Muscle layer of duodenum (tissue), 2 donors: Measurements from ENCODE around the gene HHATL.

ENCODE experiments used
- H3K27ac ChIP-seq: one replicate; pipeline ENCODE4 v1.7.0; 2013; ENCODE audit warnings: mild to moderate bottlenecking, low read length
- H3K27me3 ChIP-seq: one replicate; pipeline ENCODE4 v1.7.0; 2013; ENCODE audit warnings: low read depth, mild to moderate bottlenecking, control low read depth, low read length
- H3K36me3 ChIP-seq, 2 donors: one replicate each; pipeline ENCODE4 v1.7.0; 2013; ENCODE audit warnings: low read length in 2 of 2, control low read depth in 1 of 2, mild to moderate bottlenecking in 1 of 2; ENCODE audit not compliant: insufficient read depth in 2 of 2, control insufficient read depth in 1 of 2
- H3K4me1 ChIP-seq, 2 donors: one replicate each; pipeline ENCODE4 v1.7.0; 2013; ENCODE audit warnings: low read length in 2 of 2, mild to moderate bottlenecking in 2 of 2, control low read depth in 1 of 2, moderate library complexity in 1 of 2; ENCODE audit not compliant: insufficient read depth in 2 of 2, control insufficient read depth in 1 of 2
- H3K4me3 ChIP-seq, 2 donors: one replicate each; pipeline ENCODE4 v1.7.0; 2013; ENCODE audit warnings: low read length in 2 of 2, low read depth in 1 of 2, mild to moderate bottlenecking in 1 of 2
- H3K9me3 ChIP-seq, 2 donors: one replicate each; pipeline ENCODE4 v1.7.0; 2013; ENCODE audit warnings: low read length in 2 of 2, control low read depth in 1 of 2, mild to moderate bottlenecking in 1 of 2; ENCODE audit not compliant: control insufficient read depth in 1 of 2
- donor health status: healthy.

The HHATL gene

DNA sequence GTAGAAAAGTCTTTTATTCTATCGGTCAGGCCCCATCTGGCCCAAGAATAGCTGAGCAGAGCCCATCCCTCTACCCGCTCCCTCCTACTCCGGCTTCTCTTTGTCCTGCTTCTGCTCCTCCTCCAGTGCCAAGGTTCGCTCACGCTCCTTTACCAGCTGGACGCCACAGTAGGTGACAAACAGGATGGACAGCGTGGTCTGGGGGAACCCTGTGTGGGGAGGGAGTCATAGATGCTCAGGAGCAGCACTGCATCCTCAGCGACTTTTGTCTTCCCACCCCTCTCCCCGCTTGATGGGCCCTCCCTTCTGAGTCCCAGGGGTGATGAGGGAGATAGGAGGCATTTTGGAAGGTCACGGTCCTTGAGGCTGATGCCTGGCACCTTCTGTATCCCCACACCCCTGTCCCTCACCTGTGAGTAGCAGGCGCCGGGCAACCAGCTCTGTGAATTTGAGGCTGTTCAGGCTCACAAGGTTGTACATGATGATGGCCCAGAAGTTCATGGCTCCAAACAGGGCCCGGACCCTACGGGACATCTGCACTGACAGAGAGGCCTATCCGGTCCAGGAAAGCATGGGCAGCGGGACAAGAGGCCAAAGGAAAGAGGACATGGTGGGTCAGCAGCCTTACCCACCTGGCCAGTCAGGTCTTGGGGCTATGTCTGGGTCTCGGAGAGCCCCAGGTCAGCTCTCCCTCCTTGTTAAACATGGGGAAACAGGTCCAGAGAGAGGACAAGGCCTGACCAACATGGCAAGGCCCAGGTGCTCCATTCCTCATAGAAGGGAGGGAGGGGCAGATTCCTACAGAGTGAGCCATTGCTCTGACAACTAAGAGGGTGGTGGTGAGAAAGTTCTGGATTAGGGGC lies 9.7 kb downstream of the HHATL start:
- no peaks in the 10 kb centered on the region for H3K4me1 ChIP-seq
- no peaks in the 10 kb centered on the region for H3K36me3 ChIP-seq
- peaks cover 4% of the 10 kb centered on the region for H3K27me3 ChIP-seq
- H3K27ac ChIP-seq: no peak overlapping the region
- no peak overlapping the region for H3K4me3 ChIP-seq
- H3K9me3 ChIP-seq: no peaks in the 10 kb centered on the region

DNA sequence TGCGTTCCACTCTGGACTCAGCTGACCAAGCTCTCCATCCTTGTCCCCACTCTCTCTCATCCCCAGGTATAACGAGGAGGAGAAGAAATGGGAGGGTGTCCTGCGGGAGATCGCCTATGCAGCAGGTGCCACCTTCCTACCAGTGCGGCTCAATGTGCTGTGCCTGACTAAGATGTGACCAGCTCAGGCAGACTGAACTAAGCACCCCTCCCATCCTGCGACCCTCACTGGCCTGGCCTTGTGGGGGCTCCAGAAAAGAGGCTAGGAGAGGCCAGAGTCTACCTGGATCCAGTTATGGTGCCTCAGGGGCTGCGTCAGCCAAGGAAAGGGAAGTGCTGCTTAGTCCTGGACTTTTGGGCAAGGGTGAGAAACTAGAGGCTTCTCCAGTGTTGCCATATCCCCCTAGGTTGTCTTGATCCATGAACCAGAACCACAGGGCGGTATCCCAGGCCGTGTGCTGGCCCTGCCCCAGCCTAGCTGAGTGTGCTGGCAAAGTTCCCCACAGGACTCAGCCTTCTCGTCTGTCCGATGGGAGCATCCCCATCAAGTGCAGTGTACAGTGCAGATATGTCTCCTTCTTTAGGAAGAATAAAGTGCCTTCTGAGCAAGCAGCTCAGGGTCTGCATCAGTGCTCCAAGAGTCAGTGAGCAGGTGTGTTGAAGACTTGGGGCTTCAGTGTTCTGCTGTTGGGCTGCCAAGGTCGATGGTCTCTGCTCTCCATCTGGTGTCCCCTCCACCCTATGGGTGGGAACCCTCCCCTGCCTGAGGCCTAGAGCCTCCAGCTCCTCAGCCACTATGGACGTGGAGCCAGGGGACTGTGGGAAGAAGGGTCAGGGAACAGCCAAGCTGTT lies 10.6 kb downstream of the HHATL start:
- H3K4me1 ChIP-seq: no peaks in the 10 kb centered on the region
- H3K27me3 ChIP-seq: peaks cover 4% of the 10 kb centered on the region
- no peaks in the 10 kb centered on the region for H3K9me3 ChIP-seq
- H3K36me3 ChIP-seq: no peaks in the 10 kb centered on the region
- no peak overlapping the region for H3K4me3 ChIP-seq
- H3K27ac ChIP-seq: no peak overlapping the region

DNA sequence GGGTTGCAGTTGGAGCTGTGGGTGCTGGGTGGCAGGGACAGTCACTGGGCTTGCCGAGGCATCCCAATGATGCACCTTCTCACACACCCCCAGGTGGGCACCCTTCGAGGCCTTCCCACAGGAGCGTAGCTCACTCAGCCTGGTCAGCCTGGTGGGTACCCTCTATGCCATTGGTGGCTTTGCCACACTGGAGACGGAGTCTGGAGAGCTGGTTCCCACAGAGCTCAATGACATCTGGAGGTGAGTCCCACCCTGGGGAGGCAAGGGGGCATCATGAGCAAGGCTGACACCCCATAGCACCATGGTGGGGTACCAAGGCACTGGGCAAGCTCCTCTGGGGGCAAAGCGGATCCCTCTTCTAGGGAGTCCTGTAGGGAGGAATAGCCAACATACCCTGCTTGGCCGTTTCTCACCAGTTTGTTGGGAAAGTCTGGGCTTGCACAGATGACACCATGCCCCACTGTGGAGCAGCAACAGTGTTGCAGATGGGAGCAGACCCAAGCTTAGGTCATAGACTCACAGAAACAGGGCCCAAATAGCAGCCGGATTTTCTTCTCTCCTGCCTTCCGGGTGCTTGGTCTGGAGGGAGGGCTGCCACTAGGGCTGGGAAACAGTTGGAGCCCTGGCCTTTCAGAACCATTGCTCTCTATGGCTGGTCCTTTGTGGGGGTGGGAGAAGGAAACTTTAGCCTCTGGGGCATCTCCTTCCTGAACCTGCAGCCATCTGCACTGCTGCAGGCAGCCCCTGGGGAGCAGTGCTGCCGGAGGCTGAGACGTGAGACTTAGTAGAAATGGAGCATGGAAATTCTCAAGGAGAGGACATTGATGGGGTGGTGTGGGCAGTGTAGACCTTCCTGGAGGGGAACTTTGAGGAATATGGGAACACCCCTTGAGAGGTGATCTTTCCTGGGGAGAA lies 11.6 kb downstream of the HHATL start:
- Histone ChIP-seq H3K9me3 (no peaks in the 10 kb centered on the region), H3K4me1 (peaks cover 0 to 4% of the 10 kb centered on the region in 2 donors), H3K36me3 (no peaks in the 10 kb centered on the region), H3K27ac (no peak overlapping the region), H3K4me3 (no peak overlapping the region), H3K27me3 (peaks cover 5% of the 10 kb centered on the region)

DNA sequence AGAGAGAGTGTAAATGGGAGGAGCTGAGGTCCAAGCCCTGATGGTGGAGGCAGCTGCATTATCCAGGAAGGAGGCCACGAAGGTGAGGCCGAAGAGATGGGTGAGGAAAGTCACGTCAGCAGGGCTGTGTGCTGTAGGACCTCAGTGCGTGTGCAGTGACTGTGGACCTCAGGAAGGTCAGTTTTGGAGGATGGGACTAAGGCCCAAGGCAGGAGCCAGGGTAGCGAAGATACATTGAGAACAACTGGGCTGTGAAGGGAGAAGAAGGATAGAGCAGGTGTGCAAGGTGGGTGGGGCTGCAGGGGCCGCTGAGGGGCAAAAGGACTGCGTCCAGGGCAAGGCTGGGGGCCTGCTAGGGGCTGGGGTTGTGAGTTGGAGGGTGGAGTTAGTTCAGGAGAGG lies 12.4 kb downstream of the HHATL start:
- peaks cover 10% of the 10 kb centered on the region for H3K27me3 ChIP-seq
- no peaks in the 10 kb centered on the region for H3K9me3 ChIP-seq
- no peak overlapping the region for H3K4me3 ChIP-seq
- peaks cover 0 to 12% of the 10 kb centered on the region in 2 donors for H3K4me1 ChIP-seq
- no peaks in the 10 kb centered on the region for H3K36me3 ChIP-seq
- H3K27ac ChIP-seq: no peak overlapping the region

DNA sequence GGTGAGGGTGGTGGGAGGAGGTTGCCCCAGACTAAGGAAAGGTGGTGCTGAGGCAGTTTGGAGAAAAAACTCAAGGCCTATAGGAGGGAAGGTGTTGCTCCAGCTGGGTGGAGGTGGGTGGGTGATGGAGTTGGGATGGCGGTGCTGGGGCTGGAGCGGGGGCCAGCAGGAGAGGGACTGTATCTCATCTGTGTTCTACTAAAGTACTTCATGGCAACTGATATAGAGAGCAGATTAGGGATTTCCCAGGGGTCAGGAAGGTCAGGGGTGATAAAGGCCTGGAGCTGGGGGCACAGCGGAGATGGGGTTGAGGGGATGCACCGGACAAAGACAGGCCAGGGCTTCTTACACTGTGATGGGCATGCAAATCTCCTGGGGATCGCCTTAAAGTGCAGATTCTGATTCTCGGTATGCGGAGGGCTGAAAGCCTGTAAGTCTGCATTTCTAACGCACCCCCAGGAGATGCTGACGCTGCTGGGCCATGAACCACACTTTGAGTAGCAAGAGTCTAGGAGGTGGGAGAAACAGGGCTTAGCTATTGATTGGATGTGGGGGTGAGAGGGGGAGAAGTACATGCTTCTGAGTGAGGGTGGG lies 13.1 kb downstream of the HHATL start:
- peaks cover 10% of the 10 kb centered on the region for H3K27me3 ChIP-seq
- no peak overlapping the region for H3K27ac ChIP-seq
- no peaks in the 10 kb centered on the region for H3K36me3 ChIP-seq
- H3K4me1 ChIP-seq: peaks cover 0 to 12% of the 10 kb centered on the region in 2 donors
- H3K4me3 ChIP-seq: no peak overlapping the region
- H3K9me3 ChIP-seq: no peaks in the 10 kb centered on the region

DNA sequence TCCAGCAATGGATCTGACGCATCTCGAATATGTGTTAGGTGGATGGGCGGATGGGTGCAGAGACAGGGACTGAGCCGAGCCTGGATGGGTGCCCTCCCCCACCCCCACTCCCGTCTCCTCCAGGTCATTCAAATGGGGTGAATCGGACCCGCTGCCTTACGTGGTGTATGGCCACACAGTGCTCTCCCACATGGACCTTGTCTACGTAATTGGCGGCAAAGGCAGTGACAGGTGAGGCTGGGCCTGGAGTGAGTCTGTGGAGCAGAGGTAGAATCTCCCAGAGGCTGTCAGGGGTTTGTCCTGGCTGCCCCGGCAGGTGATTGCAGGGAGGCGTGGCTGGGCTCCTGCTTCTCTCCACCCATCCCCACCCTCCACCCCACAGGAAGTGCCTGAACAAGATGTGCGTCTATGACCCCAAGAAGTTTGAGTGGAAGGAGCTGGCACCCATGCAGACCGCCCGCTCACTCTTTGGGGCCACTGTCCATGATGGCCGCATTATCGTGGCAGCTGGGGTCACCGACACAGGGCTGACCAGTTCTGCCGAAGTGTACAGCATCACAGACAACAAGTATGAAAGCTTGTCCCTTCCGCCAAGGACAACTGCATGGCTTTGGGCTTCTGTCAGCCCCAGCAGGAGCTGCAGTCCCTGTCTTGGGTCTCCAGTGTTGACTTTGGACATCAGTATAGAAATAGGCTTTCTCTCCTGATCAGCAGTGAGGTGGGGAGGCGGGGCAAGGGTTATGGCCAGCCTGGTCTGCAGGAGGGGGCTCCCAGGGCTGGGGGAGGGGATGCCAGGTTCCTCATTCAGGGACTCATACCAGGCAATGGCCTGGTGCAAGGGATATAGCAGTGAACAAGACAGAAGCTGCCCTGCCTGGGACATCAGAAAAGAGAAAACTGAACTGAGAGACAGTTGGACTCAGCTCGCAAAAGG lies 13.8 kb downstream of the HHATL start:
- no peaks in the 10 kb centered on the region for H3K36me3 ChIP-seq
- peaks cover 10% of the 10 kb centered on the region for H3K27me3 ChIP-seq
- no peak overlapping the region for H3K4me3 ChIP-seq
- peaks cover 0 to 12% of the 10 kb centered on the region in 2 donors for H3K4me1 ChIP-seq
- H3K9me3 ChIP-seq: no peaks in the 10 kb centered on the region
- no peak overlapping the region for H3K27ac ChIP-seq

DNA sequence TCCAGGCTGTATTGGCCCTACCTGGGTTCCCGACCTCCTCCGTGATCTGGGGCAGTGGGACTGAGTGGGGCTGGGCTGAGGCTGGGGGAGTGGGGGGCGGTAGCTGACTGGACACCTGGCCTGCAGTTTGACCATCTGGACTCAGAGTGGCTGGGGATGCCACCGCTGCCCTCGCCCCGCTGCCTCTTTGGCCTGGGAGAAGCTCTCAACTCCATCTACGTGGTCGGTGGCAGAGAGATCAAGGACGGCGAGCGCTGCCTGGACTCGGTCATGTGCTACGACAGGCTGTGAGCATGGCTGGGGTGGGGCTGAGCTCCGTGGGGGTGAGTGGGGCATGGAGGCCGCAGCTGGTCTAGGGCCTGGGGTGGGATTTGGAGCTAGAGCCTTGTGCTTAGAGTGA lies 14.6 kb downstream of the HHATL start:
- peaks cover 10% of the 10 kb centered on the region for H3K27me3 ChIP-seq
- H3K4me1 ChIP-seq: peaks cover 0 to 12% of the 10 kb centered on the region in 2 donors
- H3K9me3 ChIP-seq: no peaks in the 10 kb centered on the region
- H3K4me3 ChIP-seq: no peak overlapping the region
- no peaks in the 10 kb centered on the region for H3K36me3 ChIP-seq
- H3K27ac ChIP-seq: no peak overlapping the region

DNA sequence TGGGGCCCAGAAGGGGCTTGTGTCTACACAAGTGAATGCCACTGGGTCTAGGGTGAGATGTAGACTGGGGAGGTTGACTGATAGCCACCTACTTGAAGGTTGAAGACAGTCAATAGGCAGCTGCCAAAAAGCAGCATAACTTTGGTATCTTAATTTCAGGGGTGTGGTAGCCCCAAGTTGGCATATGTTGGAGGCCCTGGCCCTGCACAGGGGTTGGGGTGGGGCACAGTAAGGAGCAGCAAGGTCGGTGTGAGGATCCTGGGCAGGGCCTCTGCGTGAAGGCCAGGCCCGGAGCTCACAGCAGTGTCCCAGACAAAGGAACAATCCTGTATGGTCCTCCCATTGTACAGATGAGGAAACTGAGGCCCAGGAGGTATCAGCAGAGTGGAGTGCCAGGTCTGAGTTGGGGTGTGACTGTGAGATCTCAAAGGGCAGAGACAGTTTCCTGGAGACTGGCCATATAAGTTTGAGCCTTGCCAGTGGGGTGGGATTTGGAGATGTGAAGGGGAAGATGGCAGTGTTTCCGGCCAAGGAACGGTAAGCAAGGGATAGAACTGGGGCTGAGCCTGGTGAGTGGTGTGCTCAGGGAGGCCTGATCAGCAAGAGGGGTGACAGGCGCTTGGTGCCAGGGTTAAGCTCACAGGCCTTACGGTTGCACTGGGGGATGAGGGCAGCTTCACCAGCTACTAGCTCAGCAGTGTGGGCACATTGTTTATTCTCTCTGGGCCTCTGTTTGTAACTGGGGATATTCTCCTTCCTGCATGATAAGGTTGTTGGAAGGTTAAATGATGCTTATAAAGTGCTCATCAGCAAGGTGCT lies 15.6 kb downstream of the HHATL start:
- no peaks in the 10 kb centered on the region for H3K36me3 ChIP-seq
- H3K27ac ChIP-seq: no peak overlapping the region
- peaks cover 10% of the 10 kb centered on the region for H3K27me3 ChIP-seq
- no peaks in the 10 kb centered on the region for H3K9me3 ChIP-seq
- H3K4me3 ChIP-seq: no peak overlapping the region
- peaks cover 0 to 12% of the 10 kb centered on the region in 2 donors for H3K4me1 ChIP-seq

DNA sequence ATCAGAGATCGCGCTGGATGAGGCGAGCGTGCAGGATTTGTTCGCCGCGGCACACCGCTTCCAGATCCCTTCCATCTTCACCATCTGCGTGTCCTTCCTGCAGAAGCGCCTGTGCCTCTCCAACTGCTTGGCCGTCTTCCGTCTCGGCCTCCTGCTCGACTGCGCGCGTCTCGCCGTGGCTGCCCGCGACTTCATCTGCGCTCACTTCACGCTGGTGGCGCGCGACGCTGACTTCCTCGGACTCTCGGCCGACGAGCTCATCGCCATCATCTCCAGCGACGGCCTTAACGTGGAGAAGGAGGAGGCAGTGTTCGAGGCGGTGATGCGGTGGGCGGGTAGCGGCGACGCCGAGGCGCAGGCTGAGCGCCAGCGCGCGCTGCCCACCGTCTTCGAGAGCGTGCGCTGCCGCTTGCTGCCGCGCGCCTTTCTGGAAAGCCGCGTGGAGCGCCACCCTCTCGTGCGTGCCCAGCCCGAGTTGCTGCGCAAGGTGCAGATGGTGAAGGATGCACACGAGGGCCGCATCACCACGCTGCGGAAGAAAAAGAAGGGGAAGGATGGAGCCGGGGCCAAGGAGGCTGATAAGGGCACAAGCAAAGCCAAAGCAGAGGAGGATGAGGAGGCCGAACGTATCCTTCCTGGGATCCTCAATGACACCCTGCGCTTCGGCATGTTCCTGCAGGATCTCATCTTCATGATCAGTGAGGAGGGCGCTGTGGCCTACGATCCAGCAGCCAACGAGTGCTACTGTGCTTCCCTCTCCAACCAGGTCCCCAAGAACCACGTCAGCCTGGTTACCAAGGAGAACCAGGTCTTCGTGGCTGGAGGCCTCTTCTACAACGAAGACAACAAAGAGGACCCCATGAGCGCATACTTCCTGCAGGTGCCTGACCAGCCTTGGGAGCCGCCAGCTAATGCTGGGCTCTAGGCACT lies 16.4 kb downstream of the HHATL start:
- peak overlapping the region in 1 of 2 donors; percentile 43 for H3K4me3 ChIP-seq

More for the DNA sequence above, 16.4 kb downstream of the HHATL start:
- Histone ChIP-seq H3K27ac (no peak overlapping the region), H3K36me3 (no peaks in the 10 kb centered on the region), H3K9me3 (no peaks in the 10 kb centered on the region), H3K4me1 (peaks cover 0 to 12% of the 10 kb centered on the region in 2 donors), H3K27me3 (peaks cover 10% of the 10 kb centered on the region)
